GM12874 (cell line): ENCODE measurements around the gene PSMA6.

Source experiments
- TF ChIP-seq, protein P1 (sequence below): IDR thresholded peaks from 2 replicates; pipeline ENCODE4 v1.5.1; 2011; ENCODE audit warnings: low read depth, mild to moderate bottlenecking, control low read depth, low read length, moderate library complexity; ENCODE audit not compliant: insufficient read depth

Gene PSMA6

DNA sequence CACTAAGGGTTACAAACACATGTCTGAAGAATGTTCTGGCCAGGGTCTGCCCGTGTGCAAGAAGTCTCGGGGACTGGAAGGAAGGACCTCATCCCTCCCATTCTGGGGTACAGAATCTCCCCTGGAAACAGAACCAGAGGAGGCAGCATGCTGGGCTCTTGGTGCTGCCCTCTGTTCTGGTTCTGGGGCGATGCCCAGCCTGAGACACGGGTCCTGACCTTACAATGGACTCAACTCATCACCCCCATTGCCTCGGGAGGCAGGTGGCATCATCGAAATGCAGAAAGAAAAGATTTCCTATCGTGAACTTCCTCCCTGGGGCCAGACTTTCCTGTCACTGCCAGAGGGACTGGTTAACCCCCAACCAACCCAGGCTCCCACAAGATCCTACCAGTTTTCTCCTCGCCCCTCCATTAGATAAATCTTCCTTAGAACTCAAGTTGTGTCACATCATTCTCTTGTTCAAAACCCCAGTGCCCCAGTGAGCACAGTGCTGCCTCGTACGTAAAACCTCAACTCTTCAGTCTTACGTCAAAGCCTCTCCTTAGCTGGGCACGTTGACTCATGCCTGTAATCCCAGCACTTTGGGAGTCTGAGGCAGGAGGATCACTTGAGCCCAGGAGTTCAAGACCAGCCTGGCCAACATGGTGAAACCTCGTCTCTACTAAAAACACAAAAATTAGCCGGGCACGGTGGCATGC is 52.1 kb downstream of the PSMA6 start:
- TF ChIP-seq, protein P1, sequence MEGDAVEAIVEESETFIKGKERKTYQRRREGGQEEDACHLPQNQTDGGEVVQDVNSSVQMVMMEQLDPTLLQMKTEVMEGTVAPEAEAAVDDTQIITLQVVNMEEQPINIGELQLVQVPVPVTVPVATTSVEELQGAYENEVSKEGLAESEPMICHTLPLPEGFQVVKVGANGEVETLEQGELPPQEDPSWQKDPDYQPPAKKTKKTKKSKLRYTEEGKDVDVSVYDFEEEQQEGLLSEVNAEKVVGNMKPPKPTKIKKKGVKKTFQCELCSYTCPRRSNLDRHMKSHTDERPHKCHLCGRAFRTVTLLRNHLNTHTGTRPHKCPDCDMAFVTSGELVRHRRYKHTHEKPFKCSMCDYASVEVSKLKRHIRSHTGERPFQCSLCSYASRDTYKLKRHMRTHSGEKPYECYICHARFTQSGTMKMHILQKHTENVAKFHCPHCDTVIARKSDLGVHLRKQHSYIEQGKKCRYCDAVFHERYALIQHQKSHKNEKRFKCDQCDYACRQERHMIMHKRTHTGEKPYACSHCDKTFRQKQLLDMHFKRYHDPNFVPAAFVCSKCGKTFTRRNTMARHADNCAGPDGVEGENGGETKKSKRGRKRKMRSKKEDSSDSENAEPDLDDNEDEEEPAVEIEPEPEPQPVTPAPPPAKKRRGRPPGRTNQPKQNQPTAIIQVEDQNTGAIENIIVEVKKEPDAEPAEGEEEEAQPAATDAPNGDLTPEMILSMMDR, result no peak

DNA sequence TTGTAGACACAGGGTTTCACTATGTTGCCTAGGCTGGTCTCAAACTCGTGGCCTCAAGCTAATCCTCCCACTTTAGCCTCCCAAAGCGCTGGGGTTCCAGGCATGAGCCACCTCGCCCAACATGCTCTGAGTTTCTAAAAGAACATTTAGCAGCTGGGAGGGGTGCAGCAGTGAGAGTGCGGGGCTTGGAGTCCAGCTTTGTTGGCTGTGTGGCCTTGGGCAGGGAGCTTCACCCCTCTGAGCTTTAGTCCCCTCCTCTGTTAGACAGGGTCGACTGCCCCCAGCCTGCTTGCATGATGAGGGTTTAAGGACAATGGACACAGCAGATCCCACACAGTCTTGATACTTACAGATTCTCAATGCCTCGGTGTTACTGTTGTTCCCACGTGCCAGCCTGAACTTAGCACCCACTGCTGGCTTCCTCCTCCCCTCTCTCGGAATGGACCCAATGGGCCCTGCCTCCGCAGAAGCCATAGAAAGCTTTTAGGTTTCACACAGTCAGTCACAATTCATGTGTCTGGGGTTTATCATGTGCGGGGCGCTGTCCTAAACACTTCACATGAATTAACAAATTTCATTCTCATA is 54.6 kb downstream of the PSMA6 start:
- TF ChIP-seq, protein P1, result no peak

DNA sequence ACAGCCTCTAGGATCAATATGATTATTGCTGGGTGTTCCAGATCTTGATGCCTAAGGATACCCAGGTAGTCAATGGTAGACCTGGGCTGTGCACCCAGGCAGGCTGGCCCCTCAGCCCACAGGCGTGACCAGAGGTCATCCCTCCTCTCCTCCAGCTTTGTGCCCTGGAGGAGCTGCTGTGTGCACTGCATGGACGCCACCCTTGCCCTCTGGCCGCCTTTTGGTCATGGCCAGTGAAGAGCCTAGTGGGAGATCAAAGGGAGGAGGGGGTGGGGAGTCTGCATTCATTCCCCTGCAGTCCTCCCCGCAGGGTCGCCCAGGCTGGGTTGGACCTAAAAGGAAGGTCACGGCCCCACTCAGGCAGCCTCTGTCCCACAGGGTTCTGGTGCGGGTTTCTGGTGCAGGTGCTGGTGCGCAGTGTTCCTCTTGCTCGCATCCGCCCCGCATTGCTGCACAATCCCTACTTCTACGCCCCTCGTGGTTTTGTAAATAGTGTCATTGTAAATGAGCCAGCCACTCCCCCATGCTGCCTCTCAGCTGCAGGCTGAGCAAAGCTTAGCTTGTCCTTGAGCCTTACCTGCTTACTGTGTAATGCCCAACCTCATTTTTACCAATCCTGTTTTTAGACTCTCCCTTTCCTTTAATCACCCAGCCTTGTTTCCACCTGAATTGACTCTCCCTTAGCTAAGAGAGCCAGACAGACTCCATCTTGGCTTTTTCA is 55.3 kb downstream of the PSMA6 start:
- TF ChIP-seq, protein P1, result no peak

DNA sequence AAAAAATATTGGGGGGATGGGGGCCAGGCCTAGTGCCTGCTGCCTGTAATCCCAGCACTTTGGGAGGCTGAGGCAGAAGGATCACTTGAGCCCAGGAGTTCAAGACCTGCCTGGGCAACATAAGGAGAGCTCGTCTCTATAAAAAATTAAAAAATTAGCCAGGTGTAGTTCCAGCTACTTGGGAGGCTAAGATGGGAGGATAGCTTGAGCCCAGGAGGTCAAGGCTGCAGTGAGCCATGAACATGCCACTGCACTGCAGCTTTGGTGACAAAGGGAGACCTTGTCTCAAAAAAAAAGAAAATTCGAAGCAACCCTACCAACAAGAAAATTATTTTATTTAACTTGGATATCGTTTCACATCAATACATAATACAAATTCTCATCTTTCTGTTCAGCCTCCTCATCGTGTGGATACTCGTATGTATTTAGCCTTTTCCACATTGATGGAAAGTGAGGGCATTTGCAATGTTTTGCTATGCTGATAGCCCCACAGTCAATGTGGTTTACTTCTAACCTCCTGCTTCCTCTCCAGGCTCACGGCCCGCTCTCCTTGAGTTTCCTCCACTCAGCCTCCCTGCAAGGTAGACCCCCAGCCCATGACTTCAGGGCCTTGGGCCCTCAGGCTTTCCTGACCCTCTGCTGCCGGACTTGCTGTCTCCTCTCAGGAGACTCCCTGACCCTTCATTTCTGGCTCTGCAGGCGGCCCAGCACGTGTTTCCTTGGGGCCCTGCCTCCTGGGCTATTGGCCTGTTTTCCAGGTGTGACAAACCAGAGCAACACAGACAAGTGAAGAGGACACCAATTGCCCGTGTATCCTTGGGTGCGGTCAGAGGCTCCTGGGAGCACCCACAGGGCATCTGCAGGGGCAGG is 57.5 kb downstream of the PSMA6 start:
- TF ChIP-seq, protein P1, result no peak

DNA sequence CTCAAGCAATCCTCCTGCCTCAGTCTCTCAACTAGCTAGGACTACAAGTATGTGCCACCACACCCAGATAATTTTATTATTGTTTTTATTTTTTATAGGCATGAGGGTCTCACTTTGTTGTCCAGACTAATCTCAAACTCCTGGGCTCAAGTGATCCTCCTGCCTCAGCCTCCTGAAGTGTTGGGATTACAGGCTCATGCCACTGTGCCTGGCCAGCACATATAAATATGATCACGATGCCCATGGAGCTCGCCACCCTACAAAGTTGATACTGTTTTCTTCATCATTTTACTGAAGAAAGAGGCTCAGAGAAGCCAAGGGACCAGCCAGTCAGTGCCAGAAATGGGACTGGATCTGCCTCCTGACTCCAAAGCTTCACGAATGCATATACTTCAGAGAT is 59.3 kb downstream of the PSMA6 start:
- TF ChIP-seq, protein P1, result no peak

DNA sequence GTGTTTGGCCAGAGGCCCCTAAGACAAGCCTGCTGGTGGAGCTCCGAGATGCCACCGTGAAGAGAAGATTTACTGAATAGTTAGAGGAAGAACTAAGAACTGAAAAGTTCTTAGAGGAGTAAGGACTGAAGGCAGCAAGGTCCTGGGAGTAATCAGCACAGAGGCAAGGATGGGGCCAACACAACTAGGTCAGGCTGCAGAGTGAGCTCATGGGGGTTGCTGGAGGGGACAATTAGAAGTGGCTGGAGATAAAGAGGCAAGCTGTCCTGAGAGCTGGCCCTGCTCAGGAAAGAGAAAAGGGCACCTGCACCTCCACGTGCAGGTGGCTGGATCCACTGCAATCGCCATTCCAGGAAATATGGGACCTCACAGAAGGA is 59.7 kb downstream of the PSMA6 start:
- TF ChIP-seq, protein P1, result no peak
